Measurements from ENCODE around the gene FBXO17. TPM values are rescaled to one million over a fixed set of nuclear protein-coding genes. Genes with fewer than 3 reads are reported as not detected.

FBXO17 gene
- total and polyA plus RNA-seq, 3 experiments from 2014 or later = 0.16 TPM; not detected in 2

- Histone ChIP-seq H3K4me3 (ENCODE audit: low read length) (no peak overlapping the region), H3K27ac (ENCODE audit: low read depth, low read length) (no peak overlapping the region), H3K27me3 (ENCODE audit: insufficient read depth, low read length, poor library complexity, severe bottlenecking) (no peaks in the 10 kb centered on the region), H3K36me3 (ENCODE audit: insufficient read depth, low read length) (peaks cover 3% of the 10 kb centered on the region), H3K9me3 (ENCODE audit: low read length) (no peaks in the 10 kb centered on the region), H3K4me1 (ENCODE audit: insufficient read depth, low read length) (no peaks in the 10 kb centered on the region)
- Mint-ChIP-seq H3K27me3 (no peaks in the 10 kb centered on the region), H3K4me3 (no peak overlapping the region), H3K36me3 (peaks cover 11 to 46% (median 13%) of the 10 kb centered on the region in 3 donors), H3K4me1 (peaks cover 16 to 25% (median 20%) of the 10 kb centered on the region in 3 donors), H3K9me3 (no peaks in the 10 kb centered on the region), H3K27ac (peak overlapping the region in 3 of 8 donors; percentile 42 to 86 (median 74))
- DNase-seq = no peak
- POLR2A ChIA-PET = no interaction called here
- CTCF ChIA-PET = no interaction called here
Observed at GRCh38 chr19:38907670-38908069, 67.9 kb downstream of the FBXO17 start.

- Histone ChIP-seq H3K9me3 (ENCODE audit: low read length) (no peaks in the 10 kb centered on the region), H3K36me3 (ENCODE audit: insufficient read depth, low read length) (peaks cover 3% of the 10 kb centered on the region), H3K27me3 (ENCODE audit: insufficient read depth, low read length, poor library complexity, severe bottlenecking) (no peaks in the 10 kb centered on the region), H3K4me1 (ENCODE audit: insufficient read depth, low read length) (no peaks in the 10 kb centered on the region), H3K27ac (ENCODE audit: low read depth, low read length) (no peak overlapping the region), H3K4me3 (ENCODE audit: low read length) (no peak overlapping the region)
- Mint-ChIP-seq H3K4me1 (peaks cover 16 to 25% (median 20%) of the 10 kb centered on the region in 3 donors), H3K4me3 (no peak overlapping the region), H3K9me3 (no peaks in the 10 kb centered on the region), H3K27ac (peak overlapping the region in 1 of 8 donors; percentile 74), H3K27me3 (no peaks in the 10 kb centered on the region), H3K36me3 (peaks cover 11 to 46% (median 13%) of the 10 kb centered on the region in 3 donors)
- ChIA-PET CTCF (no interaction called here), POLR2A (no interaction called here)
- DNase-seq = no peak
Observed at GRCh38 chr19:38907227-38907626, 68.3 kb downstream of the FBXO17 start.

- H3K9me3 ChIP-seq (ENCODE audit: low read length) = no peaks in the 10 kb centered on the region
- Mint-ChIP-seq H3K27me3 (no peaks in the 10 kb centered on the region), H3K4me3 (no peak overlapping the region), H3K4me1 (peaks cover 26 to 39% (median 34%) of the 10 kb centered on the region in 3 donors), H3K36me3 (peaks cover 11 to 46% (median 13%) of the 10 kb centered on the region in 3 donors), H3K27ac (peak overlapping the region in 1 of 8 donors; percentile 50), H3K9me3 (peaks cover 0 to 2% (median 0%) of the 10 kb centered on the region in 5 donors)
- no peak for DNase-seq
- CTCF ChIA-PET = interaction anchor here (1.0 kb wide), 1 partner anchor 25 kb away, joined by 3 read pairs; the partner anchor contains the start of genes MRPS12 and SARS2
- no peaks in the 10 kb centered on the region for H3K27me3 ChIP-seq (ENCODE audit: insufficient read depth, low read length, poor library complexity, severe bottlenecking)
- H3K27ac ChIP-seq (ENCODE audit: low read depth, low read length) = no peak overlapping the region
- H3K36me3 ChIP-seq (ENCODE audit: insufficient read depth, low read length) = peaks cover 3% of the 10 kb centered on the region
- H3K4me1 ChIP-seq (ENCODE audit: insufficient read depth, low read length) = peaks cover 4% of the 10 kb centered on the region
- POLR2A ChIA-PET = no interaction called here
- H3K4me3 ChIP-seq (ENCODE audit: low read length) = no peak overlapping the region
Observed at GRCh38 chr19:38905620-38906019, 69.9 kb downstream of the FBXO17 start.

GRCh38 chr19:38904581-38905539, 70.7 kb downstream of the FBXO17 start:
- peaks cover 32 to 44% (median 42%) of the 10 kb centered on the region in 3 donors for H3K4me1 Mint-ChIP-seq
- peak overlapping the region in 1 of 8 donors; percentile 50 for H3K27ac Mint-ChIP-seq
- H3K27me3 ChIP-seq (ENCODE audit: insufficient read depth, low read length, poor library complexity, severe bottlenecking) = no peaks in the 10 kb centered on the region
- POLR2A ChIA-PET = no interaction called here
- peaks cover 11 to 50% (median 13%) of the 10 kb centered on the region in 3 donors for H3K36me3 Mint-ChIP-seq
- H3K4me3 ChIP-seq (ENCODE audit: low read length) = no peak overlapping the region
- H3K27ac ChIP-seq (ENCODE audit: low read depth, low read length) = no peak overlapping the region
- H3K9me3 ChIP-seq (ENCODE audit: low read length) = no peaks in the 10 kb centered on the region
- H3K4me3 Mint-ChIP-seq = peak overlapping the region in 2 of 7 donors; percentile 15 to 25
- H3K9me3 Mint-ChIP-seq = peaks cover 0 to 2% (median 0%) of the 10 kb centered on the region in 5 donors
- H3K36me3 ChIP-seq (ENCODE audit: insufficient read depth, low read length) = peaks cover 3% of the 10 kb centered on the region
- H3K27me3 Mint-ChIP-seq = no peaks in the 10 kb centered on the region
- CTCF ChIA-PET = interaction anchor here (1.0 kb wide), 1 partner anchor 26 kb away, joined by 3 read pairs; the partner anchor contains the start of genes MRPS12 and SARS2
- H3K4me1 ChIP-seq (ENCODE audit: insufficient read depth, low read length) = peaks cover 9% of the 10 kb centered on the region
- DNase-seq = no peak

- H3K9me3 ChIP-seq (ENCODE audit: low read length) = no peaks in the 10 kb centered on the region
- H3K4me3 ChIP-seq (ENCODE audit: low read length) = no peak overlapping the region
- H3K36me3 Mint-ChIP-seq = peaks cover 8 to 39% (median 11%) of the 10 kb centered on the region in 3 donors
- peak overlapping the region in 6 of 8 donors; percentile 35 to 92 (median 64) for H3K27ac Mint-ChIP-seq
- H3K4me3 Mint-ChIP-seq = peak overlapping the region; percentile 14 to 96 (median 82)
- DNase-seq = no peak
- peaks cover 24% of the 10 kb centered on the region for H3K4me1 ChIP-seq (ENCODE audit: insufficient read depth, low read length)
- H3K4me1 Mint-ChIP-seq = peaks cover 47 to 65% (median 63%) of the 10 kb centered on the region in 3 donors
- H3K36me3 ChIP-seq (ENCODE audit: insufficient read depth, low read length) = peaks cover 3% of the 10 kb centered on the region
- peaks cover 0 to 2% of the 10 kb centered on the region in 2 donors for H3K27me3 Mint-ChIP-seq
- H3K27ac ChIP-seq (ENCODE audit: low read depth, low read length) = no peak overlapping the region
- ChIA-PET POLR2A (no interaction called here), CTCF (interaction anchor here (1.3 to 2.2 kb wide), 3 partner anchors 29 to 499 kb away, joined by 4 to 9 read pairs (median 6); partner anchors contain the start of genes FAM98C, MRPS12 and SARS2)
- H3K9me3 Mint-ChIP-seq = peaks cover 0 to 2% (median 0%) of the 10 kb centered on the region in 5 donors
- H3K27me3 ChIP-seq (ENCODE audit: insufficient read depth, low read length, poor library complexity, severe bottlenecking) = no peaks in the 10 kb centered on the region
Observed at GRCh38 chr19:38901683-38902082, 73.9 kb downstream of the FBXO17 start.

- Mint-ChIP-seq H3K4me1 (peaks cover 47 to 65% (median 63%) of the 10 kb centered on the region in 3 donors), H3K4me3 (peak overlapping the region; percentile 89 to 96 (median 94)), H3K27me3 (peaks cover 0 to 2% of the 10 kb centered on the region in 2 donors), H3K27ac (peak overlapping the region; percentile 44 to 100 (median 98)), H3K9me3 (peaks cover 0 to 2% (median 0%) of the 10 kb centered on the region in 5 donors), H3K36me3 (peaks cover 8 to 36% (median 11%) of the 10 kb centered on the region in 3 donors)
- Histone ChIP-seq H3K27me3 (ENCODE audit: insufficient read depth, low read length, poor library complexity, severe bottlenecking) (no peaks in the 10 kb centered on the region), H3K36me3 (ENCODE audit: insufficient read depth, low read length) (peaks cover 3% of the 10 kb centered on the region), H3K27ac (ENCODE audit: low read depth, low read length) (peak overlapping the region; percentile 97), H3K9me3 (ENCODE audit: low read length) (no peaks in the 10 kb centered on the region), H3K4me3 (ENCODE audit: low read length) (peak overlapping the region; percentile 88), H3K4me1 (ENCODE audit: insufficient read depth, low read length) (peaks cover 24% of the 10 kb centered on the region)
- DNase-seq = no peak
- CTCF ChIA-PET = interaction anchor here (0.7 to 1.8 kb wide), 9 partner anchors 26 to 498 kb away, joined by 3 to 8 read pairs (median 4); partner anchors contain the start of genes FAM98C, MRPS12 and SARS2
- POLR2A ChIA-PET = interaction anchor here (1.1 to 1.4 kb wide), 3 partner anchors 22 to 69 kb away, joined by 3 to 7 read pairs (median 5); no protein-coding TSS in a partner anchor
Observed at GRCh38 chr19:38900743-38901190, 74.8 kb downstream of the FBXO17 start.

- H3K36me3 ChIP-seq (ENCODE audit: insufficient read depth, low read length) = no peaks in the 10 kb centered on the region
- peaks cover 0 to 2% (median 0%) of the 10 kb centered on the region in 5 donors for H3K9me3 Mint-ChIP-seq
- peaks cover 24% of the 10 kb centered on the region for H3K4me1 ChIP-seq (ENCODE audit: insufficient read depth, low read length)
- H3K27me3 Mint-ChIP-seq = peaks cover 0 to 2% of the 10 kb centered on the region in 2 donors
- ChIA-PET CTCF (interaction anchor here (0.7 to 1.8 kb wide), 8 partner anchors 27 to 497 kb away, joined by 3 to 8 read pairs (median 4); partner anchors contain the start of genes FAM98C, MRPS12 and SARS2), POLR2A (interaction anchor here (1.0 to 1.4 kb wide), 5 partner anchors 21 to 68 kb away, joined by 3 to 7 read pairs (median 5); partner anchors contain the start of genes MRPS12 and SARS2)
- peak overlapping the region; percentile 57 to 100 (median 98) for H3K27ac Mint-ChIP-seq
- no peaks in the 10 kb centered on the region for H3K27me3 ChIP-seq (ENCODE audit: insufficient read depth, low read length, poor library complexity, severe bottlenecking)
- peak overlapping the region; percentile 97 for H3K27ac ChIP-seq (ENCODE audit: low read depth, low read length)
- DNase-seq = no peak
- H3K4me3 ChIP-seq (ENCODE audit: low read length) = peak overlapping the region; percentile 88
- H3K4me3 Mint-ChIP-seq = peak overlapping the region; percentile 89 to 96 (median 94)
- peaks cover 8 to 34% (median 9%) of the 10 kb centered on the region in 3 donors for H3K36me3 Mint-ChIP-seq
- no peaks in the 10 kb centered on the region for H3K9me3 ChIP-seq (ENCODE audit: low read length)
- H3K4me1 Mint-ChIP-seq = peaks cover 49 to 65% (median 63%) of the 10 kb centered on the region in 3 donors
Observed at GRCh38 chr19:38900202-38900629, 75.3 kb downstream of the FBXO17 start.
